ENCODE data around the gene TNNC1.

The TNNC1 gene

GRCh38 chr3:52455283-52456168 lies 1.7 kb upstream of the TNNC1 start, which contains the start of gene NISCH:
Gene NISCH (plus strand): TSS chr3:52455604. CDS start chr3:52455642, 38 bp downstream.
- no peaks in the 10 kb centered on the region for H3K9me3 Mint-ChIP-seq (ENCODE audit: low read depth)
- H3K36me3 Mint-ChIP-seq: peaks cover 3% of the 10 kb centered on the region

GRCh38 chr3:52454938-52455282 lies 1.1 kb upstream of the TNNC1 start:
- no peaks in the 10 kb centered on the region for H3K9me3 Mint-ChIP-seq (ENCODE audit: low read depth)
- H3K4me1 Mint-ChIP-seq (ENCODE audit: low read depth): peaks cover 42% of the 10 kb centered on the region
- H3K27ac Mint-ChIP-seq: peak overlapping the region; percentile 99
- peak overlapping the region; percentile 93 for H3K4me3 Mint-ChIP-seq
- H3K36me3 Mint-ChIP-seq: peaks cover 3% of the 10 kb centered on the region
- no peaks in the 10 kb centered on the region for H3K27me3 Mint-ChIP-seq

More at GRCh38 chr3:52455283-52456168, 1.7 kb upstream of the TNNC1 start, which contains the start of gene NISCH:
- no peaks in the 10 kb centered on the region for H3K27me3 Mint-ChIP-seq
- H3K4me3 Mint-ChIP-seq: peak within 1 kb of the TSS; percentile 93
- H3K27ac Mint-ChIP-seq: peak within 1 kb of the TSS; percentile 99
- H3K4me1 Mint-ChIP-seq (ENCODE audit: low read depth): peaks cover 42% of the 10 kb centered on the region

- Mint-ChIP-seq H3K4me1 (ENCODE audit: low read depth) (peaks cover 40% of the 10 kb centered on the region), H3K9me3 (ENCODE audit: low read depth) (no peaks in the 10 kb centered on the region)
These were observed 553 bp upstream of the TNNC1 start for GRCh38 chr3:52454250-52454937.

DNA sequence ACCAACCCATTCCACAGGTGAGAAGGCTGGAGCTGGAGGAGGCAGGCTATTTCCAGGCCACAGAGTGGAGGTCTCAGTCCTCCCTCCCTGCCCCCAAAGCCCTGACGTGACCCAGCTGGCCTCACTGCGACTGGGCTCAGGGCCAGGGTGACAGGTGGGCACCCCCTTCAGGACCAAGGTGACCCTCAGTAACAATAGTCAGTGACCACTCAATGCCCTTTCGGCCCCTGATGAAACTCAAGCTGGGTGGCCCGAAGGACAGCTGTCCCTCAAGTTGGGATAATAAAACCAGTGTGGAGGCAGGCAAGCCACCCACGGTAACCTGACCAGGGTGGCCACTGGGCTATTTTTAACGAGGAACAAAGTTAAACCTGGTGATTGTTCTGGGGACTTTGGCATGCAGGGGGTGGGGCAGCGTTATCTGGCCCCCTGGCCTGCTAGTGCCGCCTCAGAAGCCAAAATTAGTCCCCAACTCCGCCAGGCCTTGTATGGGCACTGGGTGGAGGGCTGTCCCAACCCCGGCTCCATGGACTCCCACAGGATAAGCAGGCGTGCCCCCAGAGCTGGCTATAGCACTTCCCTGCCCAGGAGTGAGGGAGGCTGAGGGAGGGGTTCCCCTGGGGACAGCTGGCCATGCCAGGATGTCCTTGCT lies 1.1 kb downstream of the TNNC1 start:
- Mint-ChIP-seq H3K4me3 (no peak overlapping the region), H3K4me1 (ENCODE audit: low read depth) (peaks cover 33% of the 10 kb centered on the region), H3K9me3 (ENCODE audit: low read depth) (no peaks in the 10 kb centered on the region), H3K27ac (no peak overlapping the region), H3K36me3 (no peaks in the 10 kb centered on the region), H3K27me3 (no peaks in the 10 kb centered on the region)

More at GRCh38 chr3:52454250-52454937, 553 bp upstream of the TNNC1 start:
- H3K4me3 Mint-ChIP-seq: peak overlapping the region; percentile 93
- H3K36me3 Mint-ChIP-seq: peaks cover 3% of the 10 kb centered on the region
- H3K27me3 Mint-ChIP-seq: no peaks in the 10 kb centered on the region
- H3K27ac Mint-ChIP-seq: peak overlapping the region; percentile 99

DNA sequence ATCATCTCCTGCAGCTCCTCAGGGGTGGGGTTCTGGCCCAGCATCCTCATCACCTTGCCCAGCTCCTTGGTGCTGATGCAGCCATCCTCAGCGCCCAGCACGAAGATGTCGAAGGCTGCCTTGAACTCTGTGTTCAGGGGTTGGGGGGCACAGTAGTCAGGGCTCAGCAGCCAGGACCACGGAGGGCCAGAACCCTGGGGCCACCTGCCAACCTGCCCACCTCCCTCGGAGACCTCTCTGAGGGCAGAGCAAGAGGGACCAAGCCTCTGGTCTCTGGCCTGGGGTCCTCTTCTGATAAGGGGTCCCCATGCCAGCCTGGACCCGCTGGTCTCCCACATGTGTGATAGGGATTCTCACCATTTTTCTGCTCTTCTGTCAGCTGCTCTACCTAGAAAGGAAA lies 1.7 kb downstream of the TNNC1 start:
- Mint-ChIP-seq H3K4me3 (no peak overlapping the region), H3K27ac (no peak overlapping the region), H3K9me3 (ENCODE audit: low read depth) (no peaks in the 10 kb centered on the region), H3K36me3 (no peaks in the 10 kb centered on the region), H3K27me3 (no peaks in the 10 kb centered on the region), H3K4me1 (ENCODE audit: low read depth) (peaks cover 28% of the 10 kb centered on the region)

- Mint-ChIP-seq H3K27me3 (no peaks in the 10 kb centered on the region), H3K9me3 (ENCODE audit: low read depth) (no peaks in the 10 kb centered on the region), H3K4me3 (no peak overlapping the region), H3K4me1 (ENCODE audit: low read depth) (peaks cover 26% of the 10 kb centered on the region), H3K27ac (peak overlapping the region; percentile 46), H3K36me3 (no peaks in the 10 kb centered on the region)
These were observed 2.4 kb downstream of the TNNC1 start for GRCh38 chr3:52451237-52452083.

DNA sequence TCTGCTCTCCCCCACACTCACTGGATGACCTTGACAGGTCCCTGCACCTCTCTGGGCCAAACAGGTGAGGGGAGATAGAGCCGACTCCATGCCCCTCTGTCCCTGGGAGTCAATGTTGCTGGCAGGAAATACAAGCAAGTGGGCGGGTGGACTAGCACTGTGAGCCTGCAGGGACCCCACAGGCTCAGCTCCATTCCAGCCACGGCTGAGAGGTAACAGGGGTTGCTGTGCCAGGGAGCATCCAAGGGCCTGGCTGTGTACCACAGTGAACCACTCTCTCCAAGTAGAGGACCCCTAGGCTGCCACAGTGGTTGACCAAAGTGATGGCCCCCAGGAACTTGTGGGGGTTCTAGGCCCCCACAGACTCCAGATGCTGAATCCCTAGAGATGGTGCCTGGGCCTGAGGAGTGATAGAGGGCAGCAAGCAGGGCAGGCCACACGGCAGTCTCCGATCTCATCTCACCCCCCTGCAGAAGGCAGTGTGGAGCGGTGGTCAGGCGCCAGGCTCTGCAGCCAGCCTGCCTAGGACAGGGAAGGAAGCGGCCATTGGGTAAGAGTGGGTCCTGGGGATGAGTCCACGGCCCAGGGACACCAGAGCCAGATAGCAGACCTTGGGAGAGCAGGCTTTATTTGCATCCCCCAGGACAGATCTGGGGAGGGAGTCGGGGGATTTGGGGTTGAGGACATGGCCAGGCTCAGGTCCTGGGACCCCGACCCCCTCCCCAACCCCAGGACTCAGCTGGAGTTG lies 3.2 kb downstream of the TNNC1 start:
- no peak overlapping the region for H3K4me3 Mint-ChIP-seq
- H3K4me1 Mint-ChIP-seq (ENCODE audit: low read depth): peaks cover 22% of the 10 kb centered on the region
- no peaks in the 10 kb centered on the region for H3K9me3 Mint-ChIP-seq (ENCODE audit: low read depth)
- no peaks in the 10 kb centered on the region for H3K27me3 Mint-ChIP-seq
- no peak overlapping the region for H3K27ac Mint-ChIP-seq
- H3K36me3 Mint-ChIP-seq: no peaks in the 10 kb centered on the region

GRCh38 chr3:52447512-52448355 lies 6.1 kb downstream of the TNNC1 start:
- Mint-ChIP-seq H3K4me1 (ENCODE audit: low read depth) (peaks cover 7% of the 10 kb centered on the region), H3K27ac (no peak overlapping the region), H3K9me3 (ENCODE audit: low read depth) (no peaks in the 10 kb centered on the region), H3K36me3 (no peaks in the 10 kb centered on the region), H3K27me3 (no peaks in the 10 kb centered on the region), H3K4me3 (no peak overlapping the region)

DNA sequence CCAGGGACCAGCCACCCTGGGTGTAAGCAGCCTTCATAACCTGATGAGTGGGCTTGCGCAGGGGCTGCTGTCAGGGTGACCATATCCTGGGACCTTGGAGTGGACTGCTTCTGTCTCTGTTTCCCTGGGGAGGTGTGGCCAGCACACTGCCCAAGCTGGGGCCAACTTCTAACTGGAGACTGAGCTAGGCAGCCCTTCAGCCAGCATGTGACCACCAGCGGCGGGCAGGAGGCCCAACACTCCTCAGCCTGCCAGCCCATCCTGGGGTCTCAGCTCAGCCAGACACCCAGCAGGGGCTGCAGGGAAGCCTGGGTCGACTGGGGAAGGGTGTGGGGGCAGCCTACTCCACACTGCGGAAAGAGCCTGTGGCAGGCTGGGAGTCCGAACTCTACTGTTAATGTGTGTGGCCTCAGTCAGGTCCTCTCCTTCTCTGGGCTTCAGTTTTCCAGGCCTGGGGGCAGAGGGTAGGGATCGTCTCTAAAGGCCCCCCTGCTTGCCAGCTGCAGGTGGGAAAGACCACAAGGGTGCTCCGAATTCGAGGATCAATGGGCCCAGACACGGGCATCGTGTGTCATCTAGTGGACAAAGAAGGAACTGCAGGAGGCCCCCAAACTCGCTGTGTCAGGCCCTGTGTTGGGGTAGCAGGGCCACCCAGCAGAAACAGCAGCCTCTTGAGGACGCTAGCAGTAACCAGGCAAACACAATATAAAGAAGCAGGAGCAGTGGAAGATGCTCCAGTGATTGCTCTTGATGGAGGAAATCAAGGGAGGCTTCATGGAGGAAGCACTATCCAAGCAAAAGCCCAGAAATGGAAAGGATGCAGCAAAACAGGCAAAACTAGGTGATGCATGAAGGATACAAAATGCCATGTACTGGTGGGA lies 7.0 kb downstream of the TNNC1 start:
- Mint-ChIP-seq H3K27me3 (no peaks in the 10 kb centered on the region), H3K9me3 (ENCODE audit: low read depth) (no peaks in the 10 kb centered on the region), H3K27ac (no peak overlapping the region), H3K36me3 (no peaks in the 10 kb centered on the region), H3K4me3 (no peak overlapping the region), H3K4me1 (ENCODE audit: low read depth) (peaks cover 7% of the 10 kb centered on the region)

GRCh38 chr3:52446042-52446441 lies 7.8 kb downstream of the TNNC1 start:
- Mint-ChIP-seq H3K4me3 (no peak overlapping the region), H3K27me3 (no peaks in the 10 kb centered on the region), H3K36me3 (no peaks in the 10 kb centered on the region)

GRCh38 chr3:52444860-52445793 lies 8.7 kb downstream of the TNNC1 start, which contains the start of gene SEMA3G:
Gene SEMA3G (minus strand): TSS chr3:52445103. CDS start chr3:52445027, 76 bp downstream.
- Mint-ChIP-seq H3K4me1 (ENCODE audit: low read depth) (peaks cover 7% of the 10 kb centered on the region), H3K4me3 (no peak within 1 kb of the TSS), H3K27ac (no peak within 1 kb of the TSS), H3K36me3 (no peaks in the 10 kb centered on the region), H3K27me3 (no peaks in the 10 kb centered on the region), H3K9me3 (ENCODE audit: low read depth) (no peaks in the 10 kb centered on the region)

More at GRCh38 chr3:52446042-52446441, 7.8 kb downstream of the TNNC1 start:
- Mint-ChIP-seq H3K9me3 (ENCODE audit: low read depth) (no peaks in the 10 kb centered on the region), H3K4me1 (ENCODE audit: low read depth) (peaks cover 7% of the 10 kb centered on the region), H3K27ac (no peak overlapping the region)
